K562 (cell line): Measurements from ENCODE around the gene TALDO1. TPM values are rescaled to one million over a fixed set of nuclear protein-coding genes. Genes with fewer than 3 reads are reported as not detected.

ENCODE experiments used
- BRCA1 ChIP-seq, 2 experiments: fragments of 450-650 bp in 1 of 2; sonication (generic) in 1 of 2; formaldehyde crosslinking in 1 of 2; IDR thresholded peaks; 2 replicates each; pipeline versions ENCODE4 v1.5.0 to v1.6.1; 2017 to 2020; ENCODE audit warnings: mild to moderate bottlenecking in 1 of 2, missing genetic modification reagents in 1 of 2
- CXXC5 ChIP-seq: fragments of 250-450 bp; sonication (Bioruptor Pico); IDR thresholded peaks from 2 replicates; pipeline ENCODE4 v1.8.0; 2022; ENCODE audit warnings: inconsistent platforms, mild to moderate bottlenecking, moderate library complexity
- DMBX1 ChIP-seq: fragments of 250-450 bp; sonication (Bioruptor Pico); IDR thresholded peaks from 2 replicates; pipeline ENCODE4 v1.8.0; 2022; ENCODE audit warnings: inconsistent platforms, mild to moderate bottlenecking, moderate library complexity, borderline replicate concordance
- FOXK1 ChIP-seq: sonication (generic); formaldehyde crosslinking; IDR thresholded peaks from 2 replicates; pipeline ENCODE4 v1.8.0; 2022; ENCODE audit warnings: missing genetic modification reagents, mild to moderate bottlenecking, borderline replicate concordance
- FUS ChIP-seq: fragments of 200-400 bp; formaldehyde crosslinking; optimal IDR thresholded peaks from 2 replicates; pipeline ENCODE3; 2017; ENCODE audit warnings: low read depth, low read length
- MCM2 ChIP-seq: fragments of 450-650 bp; IDR thresholded peaks from 2 replicates; pipeline ENCODE4 v1.6.1; 2017; ENCODE audit warnings: low read depth, mild to moderate bottlenecking
- MEF2D ChIP-seq: conservative IDR thresholded peaks from 2 replicates; pipeline ENCODE4 v1.6.1; 2016; ENCODE audit warnings: low read depth, missing genetic modification characterization, missing compliant biosample characterization
- MTA3 ChIP-seq: fragments of 450-650 bp; formaldehyde crosslinking; IDR thresholded peaks from 2 replicates; pipeline ENCODE4 v1.6.1; 2017; ENCODE audit warnings: mild to moderate bottlenecking, borderline replicate concordance
- MYC ChIP-seq, 2 experiments: fragments of 250-450 bp in 1 of 2; sonication (Bioruptor Pico) in 1 of 2; IDR thresholded peaks; 2 replicates each; pipeline versions ENCODE4 v1.5.1 to v1.6.1; 2012 to 2021; ENCODE audit warnings: low read depth in 2 of 2, borderline replicate concordance in 1 of 2, improper control_type of control experiment in 1 of 2, low read length in 1 of 2, mild to moderate bottlenecking in 1 of 2, moderate library complexity in 1 of 2
- NR4A1 ChIP-seq, 2 experiments: fragments of 250-450 bp in 1 of 2; fragments of 450-650 bp in 1 of 2; sonication (Bioruptor Pico) in 1 of 2; IDR thresholded peaks; 2 replicates each; pipeline versions ENCODE4 v1.4.0 to v1.6.1; 2016 to 2020; ENCODE audit warnings: mild to moderate bottlenecking in 2 of 2, missing compliant biosample characterization in 1 of 2, missing genetic modification characterization in 1 of 2, moderate library complexity in 1 of 2
- PCBP2 ChIP-seq: fragments of 200-400 bp; formaldehyde crosslinking; IDR thresholded peaks from 2 replicates; pipeline ENCODE4 v1.6.1; 2018; ENCODE audit warnings: low read length, low read depth, mild to moderate bottlenecking, moderate library complexity; ENCODE audit not compliant: poor library complexity, severe bottlenecking
- RBFOX2 ChIP-seq: fragments of 200-400 bp; formaldehyde crosslinking; IDR thresholded peaks from 2 replicates; pipeline ENCODE4 v1.6.1; 2017; ENCODE audit warnings: low read depth, mild to moderate bottlenecking, low read length, moderate library complexity
- SMAD2 ChIP-seq: fragments of 150-350 bp; IDR thresholded peaks from 2 replicates; pipeline ENCODE4 v1.6.1; 2014; ENCODE audit warnings: low read depth, mild to moderate bottlenecking, low read length
- ZBTB17 ChIP-seq: fragments of 450-650 bp; formaldehyde crosslinking; IDR thresholded peaks from 2 replicates; pipeline ENCODE4 v1.4.0; 2020; ENCODE audit warnings: mild to moderate bottlenecking
- ZNF174 ChIP-seq: fragments of 250-450 bp; sonication (Bioruptor Pico); IDR thresholded peaks from 2 replicates; pipeline ENCODE4 v1.4.0; 2020; ENCODE audit warnings: mild to moderate bottlenecking
- ZNF175 ChIP-seq: fragments of 200-800 bp; sonication (Bioruptor generic); IDR thresholded peaks from 2 replicates; pipeline ENCODE4 v1.6.1; 2016; ENCODE audit warnings: low read depth, mild to moderate bottlenecking, missing genetic modification characterization, missing compliant biosample characterization
- ZNF232 ChIP-seq: sonication (generic); formaldehyde crosslinking; IDR thresholded peaks from 2 replicates; pipeline ENCODE4 v1.8.0; 2022; ENCODE audit warnings: mild to moderate bottlenecking, missing genetic modification reagents
- ZNF583 ChIP-seq: fragments of 250-450 bp; sonication (Bioruptor Pico); IDR thresholded peaks from 2 replicates; pipeline ENCODE4 v1.4.0; 2020
- ZSCAN32 ChIP-seq: fragments of 450-650 bp; formaldehyde crosslinking; IDR thresholded peaks from 2 replicates; pipeline ENCODE4 v1.4.0; 2020; ENCODE audit warnings: mild to moderate bottlenecking, moderate library complexity
- polyA plus RNA-seq, 8 experiments: library from polyadenylated mRNA; depleted of rRNA in 4 of 8; stranded (reverse) in 5 of 8; unstranded in 3 of 8; fragments of >200 nt; fragmentation: Nextera tagmentation in 2 of 8; fragmentation: Illumina TruSeq in 1 of 8; extraction: Ambion mirVana in 2 of 8; extraction: Trizol in 1 of 8; gene quantifications; 2 replicates each; pipeline versions ENCODE4 v1.2.1 to v1.2.3, GENCODE V29; 2011 to 2014; ENCODE audit warnings: inconsistent platforms in 1 of 8, missing spikeins in 1 of 8
- total RNA-seq, 7 experiments: library from RNA; depleted of rRNA in 6 of 7; stranded (reverse); fragments of >200 nt in 6 of 7; fragmentation: Illumina TruSeq in 2 of 7; extraction: Trizol in 2 of 7; gene quantifications; 2 replicates each; pipeline versions ENCODE4 v1.2.1 to v1.2.3, GENCODE V29; 2011 to 2021; ENCODE audit warnings: low replicate concordance in 1 of 7
- TF ChIP-seq, protein P1 (sequence below): IDR thresholded peaks from 2 replicates; pipeline ENCODE4 v1.6.1; 2016; ENCODE audit warnings: missing genetic modification characterization, missing compliant biosample characterization
- TF ChIP-seq, protein P2 (sequence below): sonication (generic); formaldehyde crosslinking; IDR thresholded peaks from 2 replicates; pipeline ENCODE4 v1.5.0; 2020; ENCODE audit warnings: missing genetic modification reagents
- TF ChIP-seq, protein P3 (sequence below): fragments of 450-650 bp; IDR thresholded peaks from 2 replicates; pipeline ENCODE4 v1.6.1; 2016; ENCODE audit warnings: missing biosample characterization, missing genetic modification characterization
- TF ChIP-seq, protein P4 (sequence below): sonication (generic); formaldehyde crosslinking; IDR thresholded peaks from 2 replicates; pipeline ENCODE4 v1.8.0; 2022; ENCODE audit warnings: mild to moderate bottlenecking, missing genetic modification reagents, borderline replicate concordance

Gene TALDO1
- total and polyA plus RNA-seq, 9 of the 15 experiments (the other 6 are each of a cell fraction or from before 2014, with no cell fraction given), result 260 to 541 (median 441) TPM

DNA sequence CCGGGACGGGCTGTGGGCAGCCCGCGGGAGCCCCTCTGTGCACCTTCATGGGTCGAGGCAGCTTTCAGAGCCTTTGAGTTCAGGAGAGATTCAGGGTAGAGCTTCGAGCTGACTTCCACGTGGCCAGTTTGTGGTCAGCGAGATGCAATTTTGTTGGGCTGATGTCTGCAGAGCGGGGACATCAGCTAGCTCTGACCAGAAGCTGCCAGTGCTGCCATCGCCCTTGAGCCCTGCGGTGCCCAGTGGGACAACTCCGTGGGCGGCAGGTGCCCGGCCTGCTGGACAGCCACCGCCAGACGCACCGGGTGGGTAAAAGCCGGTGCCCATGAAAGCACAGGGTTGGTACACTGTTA is 719 bp downstream of the TALDO1 start (continued):
- TF ChIP-seq ZBTB17 (CRISPR knock-in tag), result 0 out of 2 replicates have a peak, but pooled peaks have one; percentile 6
- TF ChIP-seq ZNF175 (CRISPR knock-in tag), result peak; percentile 56; the same call in 1 of the 2 replicates
- TF ChIP-seq ZNF174, result no peak
- TF ChIP-seq RBFOX2, result peak; percentile 64; the same call in 1 of the 2 replicates
- peak; percentile 5; the same call in 1 of the 2 replicates for TF ChIP-seq CXXC5
- TF ChIP-seq NR4A1 (CRISPR knock-in tag; IDR thresholded peaks at IDR 0.05), result no peak
- TF ChIP-seq NR4A1 (tag; IDR thresholded peaks at IDR 0.05), result peak; percentile 78
- TF ChIP-seq, protein P1, sequence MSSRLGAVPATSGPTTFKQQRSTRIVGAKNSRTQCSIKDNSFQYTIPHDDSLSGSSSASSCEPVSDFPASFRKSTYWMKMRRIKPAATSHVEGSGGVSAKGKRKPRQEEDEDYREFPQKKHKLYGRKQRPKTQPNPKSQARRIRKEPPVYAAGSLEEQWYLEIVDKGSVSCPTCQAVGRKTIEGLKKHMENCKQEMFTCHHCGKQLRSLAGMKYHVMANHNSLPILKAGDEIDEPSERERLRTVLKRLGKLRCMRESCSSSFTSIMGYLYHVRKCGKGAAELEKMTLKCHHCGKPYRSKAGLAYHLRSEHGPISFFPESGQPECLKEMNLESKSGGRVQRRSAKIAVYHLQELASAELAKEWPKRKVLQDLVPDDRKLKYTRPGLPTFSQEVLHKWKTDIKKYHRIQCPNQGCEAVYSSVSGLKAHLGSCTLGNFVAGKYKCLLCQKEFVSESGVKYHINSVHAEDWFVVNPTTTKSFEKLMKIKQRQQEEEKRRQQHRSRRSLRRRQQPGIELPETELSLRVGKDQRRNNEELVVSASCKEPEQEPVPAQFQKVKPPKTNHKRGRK (tag), result no peak
- no peak for TF ChIP-seq FUS
- TF ChIP-seq DMBX1 (CRISPR knock-in tag), result peak; percentile 34; the same call in 1 of the 2 replicates
- 0 out of 2 replicates have a peak, but pooled peaks have one; percentile 7 for TF ChIP-seq ZNF583 (CRISPR knock-in tag)
- peak; percentile 62; the same call in 1 of the 2 replicates for TF ChIP-seq MYC (IDR thresholded peaks at IDR 0.05; ENCODE audit: low read depth, low read length)
- TF ChIP-seq MYC (CRISPR knock-in tag; IDR thresholded peaks at IDR 0.05; ENCODE audit: borderline replicate concordance, low read depth), result peak; percentile 59; the same call in 1 of the 2 replicates
- TF ChIP-seq BRCA1 (IDR thresholded peaks at IDR 0.05), result no peak
- no peak for TF ChIP-seq BRCA1 (CRISPR knock-in tag; IDR thresholded peaks at IDR 0.05)
- TF ChIP-seq ZNF232 (CRISPR knock-in tag), result no peak
- TF ChIP-seq, protein P2, sequence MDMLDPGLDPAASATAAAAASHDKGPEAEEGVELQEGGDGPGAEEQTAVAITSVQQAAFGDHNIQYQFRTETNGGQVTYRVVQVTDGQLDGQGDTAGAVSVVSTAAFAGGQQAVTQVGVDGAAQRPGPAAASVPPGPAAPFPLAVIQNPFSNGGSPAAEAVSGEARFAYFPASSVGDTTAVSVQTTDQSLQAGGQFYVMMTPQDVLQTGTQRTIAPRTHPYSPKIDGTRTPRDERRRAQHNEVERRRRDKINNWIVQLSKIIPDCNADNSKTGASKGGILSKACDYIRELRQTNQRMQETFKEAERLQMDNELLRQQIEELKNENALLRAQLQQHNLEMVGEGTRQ (CRISPR knock-in tag), result no peak
- TF ChIP-seq, protein P3, sequence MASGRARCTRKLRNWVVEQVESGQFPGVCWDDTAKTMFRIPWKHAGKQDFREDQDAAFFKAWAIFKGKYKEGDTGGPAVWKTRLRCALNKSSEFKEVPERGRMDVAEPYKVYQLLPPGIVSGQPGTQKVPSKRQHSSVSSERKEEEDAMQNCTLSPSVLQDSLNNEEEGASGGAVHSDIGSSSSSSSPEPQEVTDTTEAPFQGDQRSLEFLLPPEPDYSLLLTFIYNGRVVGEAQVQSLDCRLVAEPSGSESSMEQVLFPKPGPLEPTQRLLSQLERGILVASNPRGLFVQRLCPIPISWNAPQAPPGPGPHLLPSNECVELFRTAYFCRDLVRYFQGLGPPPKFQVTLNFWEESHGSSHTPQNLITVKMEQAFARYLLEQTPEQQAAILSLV (tag), result no peak
- no peak for TF ChIP-seq MTA3
- TF ChIP-seq, protein P4, sequence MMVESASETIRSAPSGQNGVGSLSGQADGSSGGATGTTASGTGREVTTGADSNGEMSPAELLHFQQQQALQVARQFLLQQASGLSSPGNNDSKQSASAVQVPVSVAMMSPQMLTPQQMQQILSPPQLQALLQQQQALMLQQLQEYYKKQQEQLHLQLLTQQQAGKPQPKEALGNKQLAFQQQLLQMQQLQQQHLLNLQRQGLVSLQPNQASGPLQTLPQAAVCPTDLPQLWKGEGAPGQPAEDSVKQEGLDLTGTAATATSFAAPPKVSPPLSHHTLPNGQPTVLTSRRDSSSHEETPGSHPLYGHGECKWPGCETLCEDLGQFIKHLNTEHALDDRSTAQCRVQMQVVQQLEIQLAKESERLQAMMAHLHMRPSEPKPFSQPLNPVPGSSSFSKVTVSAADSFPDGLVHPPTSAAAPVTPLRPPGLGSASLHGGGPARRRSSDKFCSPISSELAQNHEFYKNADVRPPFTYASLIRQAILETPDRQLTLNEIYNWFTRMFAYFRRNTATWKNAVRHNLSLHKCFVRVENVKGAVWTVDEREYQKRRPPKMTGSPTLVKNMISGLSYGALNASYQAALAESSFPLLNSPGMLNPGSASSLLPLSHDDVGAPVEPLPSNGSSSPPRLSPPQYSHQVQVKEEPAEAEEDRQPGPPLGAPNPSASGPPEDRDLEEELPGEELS (CRISPR knock-in tag), result no peak
- no peak for TF ChIP-seq ZSCAN32 (CRISPR knock-in tag)
- peak; percentile 78 for TF ChIP-seq FOXK1 (CRISPR knock-in tag)
- TF ChIP-seq SMAD2, result no peak
- no peak for TF ChIP-seq MCM2
- TF ChIP-seq MEF2D, result peak; percentile 55; the same call in 1 of the 2 replicates
- TF ChIP-seq PCBP2, result no peak
